Fibroblast of skin of abdomen (primary cell): ENCODE measurements around the gene BPNT1. TPM values are rescaled to one million over a fixed set of nuclear protein-coding genes. Genes with fewer than 3 reads are reported as not detected.
"Not testable (repeated sequence)": the region's sequence is repeated elsewhere in the genome, so short reads cannot be mapped to it uniquely, and the experiment has no call there.

Source experiments
- DNase-seq: peaks from one replicate; pipeline ENCODE4 v3.0.0-alpha.2; 2013
- polyA plus RNA-seq, 2 experiments: library from polyadenylated mRNA; unstranded; fragments of 120-200 nt; gene quantifications; one replicate each; pipeline ENCODE4 v1.2.1, GENCODE V29; 2013; ENCODE audit not compliant: insufficient read length in 2 of 2

BPNT1 gene, protein sequence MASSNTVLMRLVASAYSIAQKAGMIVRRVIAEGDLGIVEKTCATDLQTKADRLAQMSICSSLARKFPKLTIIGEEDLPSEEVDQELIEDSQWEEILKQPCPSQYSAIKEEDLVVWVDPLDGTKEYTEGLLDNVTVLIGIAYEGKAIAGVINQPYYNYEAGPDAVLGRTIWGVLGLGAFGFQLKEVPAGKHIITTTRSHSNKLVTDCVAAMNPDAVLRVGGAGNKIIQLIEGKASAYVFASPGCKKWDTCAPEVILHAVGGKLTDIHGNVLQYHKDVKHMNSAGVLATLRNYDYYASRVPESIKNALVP
- 21.7 TPM for polyA plus RNA-seq (2013, experiment 1 of 2; ENCODE audit: insufficient read length)
- 19.7 TPM for polyA plus RNA-seq (2013, experiment 2 of 2; ENCODE audit: insufficient read length)

- DNase-seq: peak; percentile 90
Measured at GRCh38 chr1:220089650-220090556, at the start of gene BPNT1. BPNT1 (minus strand) TSS chr1:220089788; CDS start chr1:220079846, 9,942 bp downstream.

DNA sequence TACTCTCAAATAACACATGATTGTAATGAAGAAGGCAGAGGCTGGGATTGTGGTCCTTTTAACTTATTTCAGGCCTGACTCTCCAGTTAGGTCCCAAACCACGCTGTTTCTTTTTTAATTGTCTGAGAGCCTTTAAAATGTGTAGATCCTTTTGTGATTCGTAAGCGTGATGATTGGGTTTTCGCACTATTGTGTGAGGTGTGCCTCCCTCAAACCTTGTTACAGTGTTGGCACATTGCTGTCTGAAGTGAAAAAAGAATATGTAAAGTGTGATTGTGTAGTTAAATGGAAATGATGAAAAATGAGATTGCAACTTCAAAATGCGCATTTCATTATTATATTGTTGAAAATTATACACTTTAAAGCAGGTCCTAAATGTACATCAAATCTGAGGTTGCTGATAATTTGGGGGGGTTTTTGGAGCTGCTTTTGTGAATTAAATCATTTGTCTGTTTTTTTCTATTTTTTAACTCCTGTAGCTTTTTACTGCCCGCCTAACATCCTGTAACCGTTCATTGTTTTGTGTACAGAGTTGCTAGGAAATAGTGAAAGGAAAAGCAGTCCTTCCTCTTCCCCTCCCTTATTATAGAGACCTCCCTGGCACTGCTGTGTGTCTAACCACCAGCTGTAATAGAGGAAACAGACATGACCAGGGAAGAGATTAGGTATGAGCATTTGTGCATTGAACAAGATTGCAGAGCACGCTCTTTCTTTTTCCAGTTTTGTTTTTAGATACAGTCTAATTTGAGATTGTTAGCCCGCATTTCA, 47.6 kb upstream of the BPNT1 start:
- DNase-seq: no peak

DNA sequence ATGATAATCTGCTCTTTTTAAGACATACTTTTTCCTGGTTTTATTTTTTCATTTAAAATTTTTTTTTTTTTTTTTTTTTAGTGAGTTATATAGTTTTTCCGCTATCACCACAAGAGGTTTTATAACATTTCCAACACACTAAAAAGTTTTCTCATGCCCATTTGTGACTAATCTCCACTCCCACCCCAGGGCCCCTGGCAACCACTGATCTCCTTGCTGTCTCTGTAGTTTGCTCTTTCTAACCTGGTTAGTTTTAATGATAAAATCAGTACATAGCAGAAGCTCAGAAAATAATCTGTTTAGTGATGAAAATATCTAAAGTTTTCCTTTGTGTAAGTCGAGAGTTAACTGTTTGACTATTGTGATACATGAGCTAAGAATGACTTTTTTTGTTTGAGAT, 46.2 kb upstream of the BPNT1 start:
- no peak for DNase-seq

DNA sequence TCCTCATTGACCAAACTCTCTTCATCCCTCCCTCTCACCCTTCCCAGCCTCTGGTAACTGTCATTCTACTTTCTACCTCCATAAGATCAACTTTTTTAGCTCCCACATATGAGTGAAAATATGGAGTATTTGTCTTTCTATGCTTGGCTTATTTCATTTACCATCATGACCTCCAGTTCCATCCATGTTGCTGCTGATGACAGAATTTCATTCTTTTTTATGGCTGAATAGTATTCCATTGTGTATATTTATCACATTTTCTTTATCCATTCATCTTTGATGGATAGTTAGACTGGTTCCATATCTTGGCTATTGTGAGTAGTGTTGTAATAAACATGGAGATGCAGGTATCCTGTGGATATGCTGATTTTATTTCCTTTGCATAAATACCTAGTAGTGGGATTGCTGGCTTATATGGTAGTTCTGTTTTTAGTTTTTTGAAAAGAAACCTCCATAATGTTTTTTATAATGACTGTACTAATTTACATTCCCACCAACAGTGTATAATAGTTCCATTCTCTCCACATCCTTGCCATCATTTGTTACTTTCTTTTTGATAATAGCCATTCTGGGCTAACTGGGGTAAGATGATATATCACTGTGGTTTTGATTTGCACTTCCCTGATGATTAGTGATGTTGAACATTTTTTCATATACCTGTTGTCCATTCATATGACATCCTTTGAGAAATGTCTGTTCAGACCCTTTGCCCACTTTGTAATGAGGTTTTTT, 40.1 kb upstream of the BPNT1 start:
- DNase-seq: no peak

DNA sequence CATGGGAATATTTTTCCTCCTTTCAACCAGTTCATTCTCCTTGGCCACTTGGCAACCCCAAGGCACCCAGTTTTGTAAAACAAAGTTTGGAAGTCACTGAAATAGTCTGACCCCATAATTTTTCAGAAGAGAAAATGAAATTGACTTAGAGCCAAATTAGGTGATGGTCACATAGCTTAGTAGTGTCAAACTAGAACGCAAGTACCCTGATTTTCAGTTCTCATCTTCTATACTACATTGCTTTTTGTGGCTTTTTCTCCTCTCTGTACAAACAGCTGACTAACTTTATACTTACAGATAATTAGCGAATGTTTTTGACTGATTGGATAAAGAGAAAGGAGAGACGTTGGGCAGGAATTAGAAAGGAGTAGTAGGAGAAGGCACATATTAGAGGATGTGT, 37.5 kb upstream of the BPNT1 start:
- no peak for DNase-seq

DNA sequence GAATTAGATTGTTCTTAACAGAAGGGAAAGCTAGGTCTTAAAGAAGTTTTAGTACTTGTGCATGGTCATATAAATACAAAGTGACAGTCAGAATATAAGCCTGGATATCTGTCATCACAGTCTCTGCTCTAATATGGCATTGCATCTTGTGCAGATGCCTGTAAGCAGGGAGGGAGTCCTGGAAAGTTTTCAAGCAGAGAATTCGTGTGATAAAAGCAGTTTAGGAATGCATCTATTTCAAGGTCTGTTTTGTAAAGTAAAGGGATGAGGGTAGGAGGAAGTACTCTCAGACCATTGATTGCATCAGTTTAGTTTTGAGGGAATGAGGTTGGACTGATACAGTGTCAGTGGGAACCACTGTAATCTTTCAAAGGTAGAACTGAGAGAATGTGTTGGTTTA, 35.0 kb upstream of the BPNT1 start:
- peak; percentile 77 for DNase-seq

DNA sequence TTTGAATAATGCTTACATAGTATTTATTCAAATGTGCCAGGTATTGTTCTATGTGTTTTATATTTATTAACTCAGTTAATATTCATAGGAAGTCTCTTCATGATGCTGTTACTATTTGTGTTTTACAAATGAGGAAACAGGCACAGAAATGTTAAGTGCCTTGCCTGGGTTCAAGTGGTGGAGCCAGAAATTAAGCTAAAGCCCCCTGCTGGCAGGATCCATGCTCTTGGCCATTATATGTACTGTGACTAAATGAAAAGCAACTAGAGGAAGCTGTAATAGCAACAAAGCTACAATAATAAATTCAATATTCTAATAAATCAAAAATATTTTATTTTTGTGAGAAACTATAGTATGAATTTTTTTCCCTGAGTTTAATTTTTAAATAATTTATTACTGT, 34.3 kb upstream of the BPNT1 start:
- DNase-seq: peak; percentile 5

- DNase-seq: no peak
Measured at GRCh38 chr1:220123066-220123465, 33.5 kb upstream of the BPNT1 start.

GRCh38 chr1:220121791-220122530, 32.4 kb upstream of the BPNT1 start:
- no peak for DNase-seq

DNA sequence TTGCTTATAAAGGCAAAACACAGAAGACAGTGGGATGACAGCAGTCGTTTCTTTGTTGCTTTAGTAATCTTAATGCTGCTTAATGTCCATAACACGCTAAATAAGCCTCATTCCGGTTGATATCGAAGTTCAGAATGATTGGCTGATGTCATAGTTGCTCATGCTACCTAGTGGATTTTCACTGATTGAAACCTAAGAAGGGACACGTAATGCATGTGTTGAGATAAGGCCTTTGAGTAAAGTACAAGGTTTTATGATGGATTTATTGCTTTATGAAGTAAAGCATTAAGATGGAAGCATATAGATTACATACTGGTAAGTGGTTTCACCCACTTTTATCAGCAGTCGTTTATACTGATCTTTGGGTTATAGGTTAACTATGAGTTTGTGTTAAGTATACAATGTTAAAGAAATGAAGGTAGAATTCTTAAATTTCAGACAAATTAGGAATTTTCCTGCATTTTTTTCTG, 29.5 kb upstream of the BPNT1 start:
- DNase-seq: no peak

GRCh38 chr1:220113136-220113695, 23.6 kb upstream of the BPNT1 start:
- DNase-seq: peak; percentile 21

DNA sequence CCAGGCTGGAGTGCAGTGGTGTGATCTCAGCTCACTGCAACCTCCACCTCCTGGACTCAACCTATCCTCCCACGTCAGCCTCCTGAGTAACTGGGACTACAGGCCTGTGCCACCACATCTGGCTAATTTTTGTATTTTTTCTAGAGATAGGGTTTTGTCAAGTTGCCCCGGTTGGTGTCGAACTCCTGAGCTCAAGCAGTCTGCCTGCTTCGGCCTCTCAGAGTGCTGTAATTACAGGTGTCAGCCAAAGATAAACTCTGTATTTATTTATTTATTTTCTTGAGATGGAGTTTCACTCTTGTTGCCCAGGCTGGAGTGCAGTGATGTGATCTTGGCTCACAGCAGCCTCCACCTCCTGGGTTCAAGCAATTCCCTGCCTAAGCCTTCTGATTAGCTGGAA, 23.0 kb upstream of the BPNT1 start:
- not testable (repeated sequence) for DNase-seq

DNA sequence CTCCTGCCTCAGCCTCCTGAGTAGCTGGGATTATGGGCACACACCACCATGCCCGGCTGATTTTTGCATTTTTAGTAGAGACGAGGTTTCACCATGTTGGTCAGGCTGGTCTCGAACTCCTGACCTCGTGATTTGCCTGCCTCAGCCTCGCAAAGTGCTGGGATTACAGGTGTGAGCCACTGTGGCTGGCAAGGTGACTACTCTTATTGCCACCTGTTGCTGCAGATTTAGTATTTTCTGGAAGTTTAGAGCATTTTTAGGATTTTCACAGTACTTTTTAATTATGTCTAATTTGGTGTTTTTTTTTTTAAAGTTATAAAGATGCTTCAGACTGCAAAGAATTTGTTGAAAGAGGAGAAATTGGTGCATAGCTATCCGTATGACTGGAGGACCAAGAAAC, 20.9 kb upstream of the BPNT1 start:
- not testable (repeated sequence) for DNase-seq

DNA sequence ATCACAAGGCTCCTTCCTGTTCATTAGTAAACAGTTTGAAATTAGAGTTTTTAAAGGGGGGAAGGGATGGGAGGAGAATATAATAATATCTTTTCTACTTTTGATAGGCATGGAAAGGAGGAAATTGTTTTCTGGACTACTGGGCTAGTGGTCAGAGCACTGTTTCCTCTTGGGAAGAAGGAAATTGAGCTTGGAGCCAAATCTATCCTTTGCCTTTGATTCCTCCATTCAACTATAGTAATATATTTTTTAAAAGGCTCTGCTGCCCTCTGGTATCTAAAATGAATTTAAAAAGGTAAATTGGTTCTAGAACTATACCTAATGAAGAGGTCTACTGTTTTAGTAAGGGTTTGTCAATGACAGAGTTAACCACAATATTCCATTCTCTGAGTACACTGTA, 10.2 kb upstream of the BPNT1 start:
- no peak for DNase-seq

DNA sequence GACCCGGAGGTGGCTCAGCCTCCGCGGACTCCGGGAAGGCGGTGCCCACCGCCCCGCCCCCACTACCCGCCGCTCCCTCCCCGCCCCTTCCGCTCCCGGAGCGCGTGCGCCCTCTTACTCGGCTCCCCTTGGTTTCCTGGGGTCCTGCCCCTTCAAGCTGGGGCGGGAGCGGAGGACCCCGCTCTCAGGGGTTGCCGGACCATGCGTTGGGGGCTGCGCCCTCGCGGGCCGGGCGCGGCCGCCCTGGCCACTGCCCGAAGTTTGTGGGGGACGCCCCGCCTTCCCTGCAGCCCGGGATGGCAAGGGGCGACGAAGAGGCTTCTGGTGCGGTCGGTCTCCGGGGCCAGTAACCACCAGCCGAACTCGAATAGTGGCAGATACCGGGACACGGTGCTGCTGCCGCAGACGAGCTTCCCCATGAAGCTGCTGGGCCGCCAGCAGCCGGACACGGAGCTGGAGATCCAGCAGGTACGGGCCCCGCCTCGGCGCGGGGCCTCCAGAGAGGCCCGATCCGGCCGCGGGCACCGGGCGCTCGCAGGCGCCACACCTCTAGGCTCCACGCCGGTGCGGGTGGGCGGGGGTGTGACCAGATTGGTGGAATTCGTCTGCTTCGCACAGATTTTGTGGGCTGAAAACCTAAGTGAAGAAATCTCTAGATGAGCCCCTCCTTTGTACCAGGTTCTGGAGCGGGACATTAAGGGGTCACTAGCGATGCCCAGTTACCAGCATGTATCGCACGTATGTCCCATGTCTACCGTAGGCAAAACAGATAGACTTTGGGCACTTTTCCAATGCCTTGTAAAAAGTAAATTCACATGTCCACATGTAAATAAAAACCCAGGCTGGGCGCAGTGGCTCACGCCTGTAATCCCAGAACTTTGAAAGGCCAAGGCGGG, 4.7 kb upstream of the BPNT1 start, which contains the start of gene IARS2:
IARS2 (plus strand) TSS at position 117 of the 896 bp plus-strand sequence; CDS start at position 202, 85 bp downstream.
- DNase-seq: peak; percentile 86

GRCh38 chr1:220093361-220094015, 3.9 kb upstream of the BPNT1 start:
- DNase-seq: no peak

DNA sequence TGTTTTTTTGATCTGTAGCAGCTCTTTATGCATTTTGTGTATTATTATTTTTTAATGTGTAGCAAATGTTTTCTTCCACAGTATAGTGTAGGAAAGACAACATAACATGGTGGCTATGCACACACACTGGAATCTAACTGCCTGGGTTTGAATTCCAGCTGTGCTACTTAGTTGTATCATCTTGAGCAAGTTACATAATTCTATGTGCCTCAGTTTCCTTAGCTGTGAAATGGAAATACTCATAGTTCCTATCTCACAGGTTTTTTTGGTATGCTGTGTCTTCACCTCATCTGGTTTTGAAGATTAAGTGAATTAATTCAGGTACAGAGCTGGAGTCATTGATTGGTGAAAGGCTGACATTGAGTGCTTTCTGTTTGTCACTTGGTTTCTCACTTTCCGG, 3.1 kb upstream of the BPNT1 start:
- DNase-seq: no peak

- DNase-seq: not testable (repeated sequence)
Measured at GRCh38 chr1:220086261-220086686, 3.3 kb downstream of the BPNT1 start.

DNA sequence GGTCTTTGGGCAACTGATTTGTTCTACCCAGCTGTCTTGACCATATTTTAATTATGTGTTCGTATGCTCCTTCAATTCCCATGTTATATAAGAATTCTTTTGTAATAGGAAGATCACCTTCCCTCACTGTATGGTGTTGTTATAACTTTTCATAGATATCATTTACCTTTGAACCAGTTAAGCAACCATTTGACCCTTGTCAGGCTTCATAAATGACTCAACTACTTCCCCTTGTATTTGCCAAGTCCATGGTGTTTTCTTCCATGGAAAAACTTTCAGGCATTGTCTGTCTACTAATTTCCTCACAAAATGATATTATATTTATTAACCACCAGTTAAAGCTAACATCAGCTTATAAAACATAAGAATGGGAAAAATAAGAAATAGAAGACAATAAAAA, 5.1 kb downstream of the BPNT1 start:
- DNase-seq: no peak
